Keratinocyte (primary cell): Measurements from ENCODE around the gene ZNF396. TPM values are rescaled to one million over a fixed set of nuclear protein-coding genes. Genes with fewer than 3 reads are reported as not detected.

Experiments
- DNase-seq: peaks from one replicate; pipeline ENCODE4 v3.0.0-alpha.2; 2011; ENCODE audit warnings: low read depth, missing footprints, low spot score
- FAIRE-seq: peaks from 2 replicates; lab custom pipeline; 2011; peaks lifted over from hg19 to GRCh38; lab: Jason Lieb, UNC
- H2AFZ ChIP-seq: 2 replicates; pipeline ENCODE4 v1.6.0; 2012; ENCODE audit warnings: low read length, control low read depth, inconsistent platforms; ENCODE audit not compliant: control insufficient read depth
- H3K27ac ChIP-seq: 2 replicates; pipeline ENCODE4 v1.5.1; 2011; ENCODE audit warnings: low read length; ENCODE audit not compliant: control insufficient read depth, insufficient read depth
- H3K27me3 ChIP-seq: 3 replicates; pipeline ENCODE4 v1.6.0; 2011; ENCODE audit warnings: low read length; ENCODE audit not compliant: control insufficient read depth, insufficient read depth; ENCODE audit errors: extremely low read depth
- H3K36me3 ChIP-seq, 2 experiments: 2 replicates in 1 of 2; 3 replicates in 1 of 2; pipeline ENCODE4 v1.5.1; 2011; ENCODE audit warnings: low read length in 2 of 2, mild to moderate bottlenecking in 1 of 2; ENCODE audit not compliant: control insufficient read depth in 2 of 2, insufficient read depth in 2 of 2; ENCODE audit errors: extremely low read depth in 1 of 2
- H3K4me1 ChIP-seq: 3 replicates; pipeline ENCODE4 v1.5.1; 2011; ENCODE audit warnings: low read length; ENCODE audit not compliant: control insufficient read depth, insufficient read depth; ENCODE audit errors: extremely low read depth
- H3K4me2 ChIP-seq: 3 replicates; pipeline ENCODE4 v1.6.0; 2011; ENCODE audit warnings: low read depth, low read length; ENCODE audit not compliant: control insufficient read depth, insufficient read depth; ENCODE audit errors: extremely low read depth
- H3K4me3 ChIP-seq, 3 experiments: fragments of 200-600 bp in 1 of 3; sonication (generic) in 1 of 3; 2 replicates in 2 of 3; 3 replicates in 1 of 3; pipeline ENCODE4 v1.5.1; 2011 to 2016; ENCODE audit warnings: low read length in 3 of 3, mild to moderate bottlenecking in 3 of 3, control low read depth in 2 of 3, inconsistent platforms in 1 of 3, low read depth in 1 of 3, mixed read lengths in 1 of 3, mixed run types in 1 of 3, moderate library complexity in 1 of 3; ENCODE audit not compliant: control insufficient read depth in 2 of 3, insufficient read depth in 2 of 3; ENCODE audit errors: extremely low read depth in 1 of 3
- H3K79me2 ChIP-seq: 2 replicates; pipeline ENCODE4 v1.6.0; 2012; ENCODE audit warnings: low read length; ENCODE audit not compliant: control insufficient read depth, insufficient read depth
- H3K9ac ChIP-seq: 3 replicates; pipeline ENCODE4 v1.6.0; 2011; ENCODE audit warnings: low read length; ENCODE audit not compliant: control insufficient read depth, insufficient read depth; ENCODE audit errors: extremely low read depth
- H3K9me1 ChIP-seq: 3 replicates; pipeline ENCODE4 v1.6.0; 2011; ENCODE audit warnings: low read length; ENCODE audit not compliant: control insufficient read depth, insufficient read depth; ENCODE audit errors: extremely low read depth
- H3K9me3 ChIP-seq: 2 replicates; pipeline ENCODE4 v1.5.1; 2012; ENCODE audit warnings: low read depth, low read length; ENCODE audit not compliant: control insufficient read depth
- H4K20me1 ChIP-seq: 3 replicates; pipeline ENCODE4 v1.6.0; 2011; ENCODE audit warnings: low read length; ENCODE audit not compliant: control insufficient read depth, insufficient read depth; ENCODE audit errors: extremely low read depth
- EZH2 ChIP-seq: IDR thresholded peaks from one replicate; pipeline ENCODE4 v1.6.1; 2012; ENCODE audit warnings: inconsistent platforms, mild to moderate bottlenecking, low read length, moderate library complexity
- dilution Hi-C: fragments of 300-500 bp; cut with MboI; formaldehyde crosslinking; loops from one replicate; pipeline ENCODE4 v1.7.0; 2020; ENCODE audit warnings: low sequenced_read_pairs; ENCODE audit not compliant: extremely low pct_ligation_motif_present
- polyA plus RNA-seq, 5 experiments: library from polyadenylated mRNA; depleted of rRNA in 3 of 5; stranded (reverse) in 3 of 5; stranded (forward) in 1 of 5; unstranded in 1 of 5; fragments of >200 nt; gene quantifications; 1 replicate in 1 of 5; 2 replicates in 3 of 5; 3 replicates in 1 of 5; pipeline versions ENCODE4 v1.2.1 to v1.2.3, GENCODE V29; 2011 to 2012; ENCODE audit warnings: missing spikeins in 2 of 5, low read depth in 1 of 5, low replicate concordance in 1 of 5
- TF ChIP-seq, protein P1 (sequence below), 3 experiments: IDR thresholded peaks in 1 of 3; conservative IDR thresholded peaks in 1 of 3; optimal IDR thresholded peaks in 1 of 3; 2 replicates in 2 of 3; 3 replicates in 1 of 3; pipeline versions ENCODE3 to v1.5.1; 2011; ENCODE audit warnings: low read length in 3 of 3, mild to moderate bottlenecking in 3 of 3, moderate library complexity in 2 of 3, control low read depth in 1 of 3, inconsistent platforms in 1 of 3; ENCODE audit not compliant: insufficient read depth in 2 of 3; ENCODE audit errors: extremely low read depth in 1 of 3

Gene ZNF396
- polyA plus RNA-seq, 1 donor (not counting 4 experiments of a cell fraction or from before 2014, with no cell fraction given) = 0.49 TPM

DNA sequence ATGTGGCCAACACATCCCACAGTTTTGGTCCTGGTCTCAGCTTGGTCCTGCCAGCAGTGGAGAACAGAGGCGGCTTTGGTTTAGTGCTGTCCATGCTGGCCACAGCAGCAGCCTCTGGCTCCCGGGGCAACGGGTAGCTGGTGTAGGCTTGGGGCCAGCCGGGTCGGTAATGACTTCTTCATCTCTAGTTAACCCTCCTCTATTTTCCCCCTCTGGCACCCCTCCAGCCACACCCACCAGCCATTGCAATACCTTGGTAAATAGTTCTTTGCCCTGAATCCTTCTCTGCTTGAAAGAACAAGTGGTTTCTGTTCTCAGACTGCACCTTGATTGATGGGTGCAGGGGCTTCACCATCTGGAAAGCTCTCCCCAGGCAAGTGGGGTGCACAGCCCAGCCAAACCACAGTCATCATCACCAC, 31.7 kb upstream of the ZNF396 start:
- Histone ChIP-seq H2AFZ (no peak overlapping the region), H3K27ac (no peak overlapping the region), H3K4me1 (peaks cover 44% of the 10 kb centered on the region), H3K4me2 (no peak overlapping the region), H3K9me1 (no peaks in the 10 kb centered on the region), H4K20me1 (no peaks in the 10 kb centered on the region), H3K4me3 (no peak overlapping the region), H3K36me3 (no peaks in the 10 kb centered on the region), H3K79me2 (no peaks in the 10 kb centered on the region), H3K9me3 (no peaks in the 10 kb centered on the region), H3K9ac (no peak overlapping the region), H3K27me3 (no peaks in the 10 kb centered on the region)
- FAIRE-seq (no peak), DNase-seq (no peak)
- dilution Hi-C loops = no loop called here
- TF ChIP-seq EZH2 = no peak
- TF ChIP-seq, protein P1, sequence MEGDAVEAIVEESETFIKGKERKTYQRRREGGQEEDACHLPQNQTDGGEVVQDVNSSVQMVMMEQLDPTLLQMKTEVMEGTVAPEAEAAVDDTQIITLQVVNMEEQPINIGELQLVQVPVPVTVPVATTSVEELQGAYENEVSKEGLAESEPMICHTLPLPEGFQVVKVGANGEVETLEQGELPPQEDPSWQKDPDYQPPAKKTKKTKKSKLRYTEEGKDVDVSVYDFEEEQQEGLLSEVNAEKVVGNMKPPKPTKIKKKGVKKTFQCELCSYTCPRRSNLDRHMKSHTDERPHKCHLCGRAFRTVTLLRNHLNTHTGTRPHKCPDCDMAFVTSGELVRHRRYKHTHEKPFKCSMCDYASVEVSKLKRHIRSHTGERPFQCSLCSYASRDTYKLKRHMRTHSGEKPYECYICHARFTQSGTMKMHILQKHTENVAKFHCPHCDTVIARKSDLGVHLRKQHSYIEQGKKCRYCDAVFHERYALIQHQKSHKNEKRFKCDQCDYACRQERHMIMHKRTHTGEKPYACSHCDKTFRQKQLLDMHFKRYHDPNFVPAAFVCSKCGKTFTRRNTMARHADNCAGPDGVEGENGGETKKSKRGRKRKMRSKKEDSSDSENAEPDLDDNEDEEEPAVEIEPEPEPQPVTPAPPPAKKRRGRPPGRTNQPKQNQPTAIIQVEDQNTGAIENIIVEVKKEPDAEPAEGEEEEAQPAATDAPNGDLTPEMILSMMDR (optimal IDR thresholded peaks at IDR 0.05 in 1 of 3, IDR thresholded peaks at IDR 0.05 in 1 of 3, conservative IDR thresholded peaks at IDR 0.05 in 1 of 3; ENCODE audit: extremely low read depth in 1 of 3, insufficient read depth in 2 of 3, low read length in 3 of 3) = no peak

DNA sequence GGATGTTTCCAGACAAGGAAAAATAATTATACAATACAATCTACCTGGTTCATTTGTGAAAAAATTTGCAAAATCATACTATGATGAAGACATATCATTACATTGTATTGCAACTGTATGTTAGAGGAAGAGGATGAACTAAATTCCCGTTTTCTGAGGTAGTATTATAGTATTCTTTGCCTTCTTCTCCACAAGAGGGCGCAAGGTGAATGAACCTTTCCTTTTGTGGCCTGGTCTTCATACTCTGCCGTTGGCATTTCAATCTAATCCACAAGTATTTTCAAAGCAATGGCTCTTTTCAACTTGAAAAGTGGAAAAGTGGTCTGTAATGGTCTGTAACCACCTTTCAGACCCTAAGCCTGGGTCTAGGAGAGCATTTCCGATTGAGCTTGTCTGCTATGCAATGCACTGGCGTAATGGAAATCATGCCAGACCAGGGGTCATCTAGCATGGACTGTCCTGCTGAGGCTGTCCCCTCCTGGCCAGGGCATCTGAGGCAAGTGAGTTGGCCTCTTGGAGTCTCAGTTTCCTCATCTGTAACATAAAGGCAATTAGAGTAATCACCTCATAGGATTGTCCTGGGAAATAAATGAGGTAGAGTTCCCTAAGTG, 30.8 kb upstream of the ZNF396 start:
- no peaks in the 10 kb centered on the region for H3K27me3 ChIP-seq
- dilution Hi-C loops = no loop called here
- no peak for TF ChIP-seq EZH2
- TF ChIP-seq, protein P1 (optimal IDR thresholded peaks at IDR 0.05 in 1 of 3, IDR thresholded peaks at IDR 0.05 in 1 of 3, conservative IDR thresholded peaks at IDR 0.05 in 1 of 3; ENCODE audit: extremely low read depth in 1 of 3, insufficient read depth in 2 of 3, low read length in 3 of 3) = peak; percentile 61 to 72 (median 70)
- H3K36me3 ChIP-seq = no peaks in the 10 kb centered on the region
- H3K9ac ChIP-seq = no peak overlapping the region
- H3K9me3 ChIP-seq = no peaks in the 10 kb centered on the region
- no peaks in the 10 kb centered on the region for H3K9me1 ChIP-seq
- H3K4me1 ChIP-seq = peaks cover 40% of the 10 kb centered on the region
- no peak overlapping the region for H3K4me2 ChIP-seq
- H3K27ac ChIP-seq = no peak overlapping the region
- peak overlapping the region; percentile 65 for H2AFZ ChIP-seq
- no peaks in the 10 kb centered on the region for H3K79me2 ChIP-seq
- FAIRE-seq = peak; percentile 52
- H3K4me3 ChIP-seq = no peak overlapping the region
- no peaks in the 10 kb centered on the region for H4K20me1 ChIP-seq
- peak; percentile 11 for DNase-seq
